Endothelial cell of umbilical vein (primary cell): ENCODE results near the gene CEP95. TPM values are rescaled to one million over a fixed set of nuclear protein-coding genes. Genes with fewer than 3 reads are reported as not detected.

Experiments used
- BruUV-seq: library from RNA; stranded (reverse); fragments of 400-500 nt; replicated peaks from 2 replicates; lab custom pipeline; 2021; lab: Mats Ljungman, UMichigan
- CTCF ChIA-PET: fragments of 300-600, 350-600 bp; sonication (Branson Sonifier 250); formaldehyde crosslinking; loops from one replicate; lab custom pipeline; 2021; ENCODE audit warnings: antibody characterized with exemption, inconsistent platforms; lab: Charles Lee
- POLR2A ChIA-PET: fragments of 300-600, 350-600 bp; sonication (Branson Sonifier 250); formaldehyde crosslinking; loops from one replicate; lab custom pipeline; 2021; ENCODE audit warnings: antibody characterized with exemption, inconsistent platforms; lab: Charles Lee
- DNase-seq: peaks from one replicate; pipeline ENCODE4 v3.0.0-alpha.2; 2011; ENCODE audit warnings: low read depth, low spot score
- FAIRE-seq: peaks from 2 replicates; lab custom pipeline; 2011; peaks lifted over from hg19 to GRCh38; lab: Jason Lieb, UNC
- H2AFZ ChIP-seq: 2 replicates; pipeline ENCODE4 v1.6.0; 2012; ENCODE audit warnings: low read depth, low read length, control low read depth, inconsistent platforms
- H3K27ac ChIP-seq: 2 replicates; pipeline ENCODE4 v1.5.1; 2011; ENCODE audit warnings: low read depth, mild to moderate bottlenecking, control low read depth, low read length, moderate library complexity; ENCODE audit not compliant: insufficient read depth
- H3K27me3 ChIP-seq, 2 experiments: 2 replicates each; pipeline versions ENCODE4 v1.6.0 to v1.6.1; 2011; ENCODE audit warnings: low read length in 2 of 2, mixed read lengths in 1 of 2; ENCODE audit not compliant: control insufficient read depth in 2 of 2, insufficient read depth in 2 of 2
- H3K36me3 ChIP-seq, 2 experiments: 2 replicates in 1 of 2; 3 replicates in 1 of 2; pipeline ENCODE4 v1.5.1; 2011; ENCODE audit warnings: low read length in 2 of 2, mild to moderate bottlenecking in 1 of 2, moderate library complexity in 1 of 2; ENCODE audit not compliant: control insufficient read depth in 2 of 2, insufficient read depth in 2 of 2; ENCODE audit errors: extremely low read depth in 1 of 2
- H3K4me1 ChIP-seq: 3 replicates; pipeline ENCODE4 v1.5.1; 2011; ENCODE audit warnings: mild to moderate bottlenecking, low read length; ENCODE audit not compliant: control insufficient read depth, insufficient read depth; ENCODE audit errors: extremely low read depth
- H3K4me2 ChIP-seq: 2 replicates; pipeline ENCODE4 v1.6.1; 2011; ENCODE audit warnings: low read length, control low read depth, mixed read lengths; ENCODE audit not compliant: insufficient read depth
- H3K4me3 ChIP-seq, 3 experiments: fragments of 200-600 bp in 1 of 3; sonication (generic), shearing (Covaris generic) in 1 of 3; replicated peaks in 1 of 3; 2 replicates each; pipeline ENCODE4 v1.5.1; 2011 to 2016; ENCODE audit warnings: control low read depth in 3 of 3, low read length in 3 of 3, mild to moderate bottlenecking in 2 of 3, inconsistent platforms in 1 of 3, low read depth in 1 of 3, moderate library complexity in 1 of 3; ENCODE audit not compliant: insufficient read depth in 1 of 3
- H3K79me2 ChIP-seq: 2 replicates; pipeline ENCODE4 v1.6.0; 2012; ENCODE audit warnings: low read length, inconsistent platforms; ENCODE audit not compliant: control insufficient read depth, insufficient read depth
- H3K9ac ChIP-seq: replicated peaks from 2 replicates; pipeline ENCODE3; 2011; ENCODE audit warnings: low read length, control low read depth; ENCODE audit not compliant: insufficient read depth; ENCODE audit errors: extremely low read depth
- H3K9me1 ChIP-seq: replicated peaks from 3 replicates; pipeline ENCODE4 v1.6.0; 2011; ENCODE audit warnings: mild to moderate bottlenecking, low read length; ENCODE audit not compliant: control insufficient read depth, insufficient read depth; ENCODE audit errors: extremely low read depth
- H3K9me3 ChIP-seq: replicated peaks from 2 replicates; pipeline ENCODE4 v1.5.1; 2012; ENCODE audit warnings: low read length, inconsistent platforms; ENCODE audit not compliant: control insufficient read depth, insufficient read depth
- H4K20me1 ChIP-seq: replicated peaks from 2 replicates; pipeline ENCODE3; 2011; ENCODE audit warnings: mild to moderate bottlenecking, low read length; ENCODE audit not compliant: control insufficient read depth, insufficient read depth; ENCODE audit errors: extremely low read depth
- EZH2 ChIP-seq: IDR thresholded peaks from 2 replicates; pipeline ENCODE4 v1.6.1; 2012; ENCODE audit warnings: borderline replicate concordance, low read depth, mild to moderate bottlenecking, moderate library complexity, low read length, inconsistent platforms; ENCODE audit not compliant: severe bottlenecking
- FOS ChIP-seq: IDR thresholded peaks from 2 replicates; pipeline ENCODE4 v1.6.1; 2011; ENCODE audit warnings: mild to moderate bottlenecking, low read length, moderate library complexity, borderline replicate concordance; ENCODE audit not compliant: insufficient read depth
- GATA2 ChIP-seq: IDR thresholded peaks from 2 replicates; pipeline ENCODE4 v1.7.0; 2011; ENCODE audit warnings: low read depth, mild to moderate bottlenecking, moderate library complexity, mixed read lengths, low read length; ENCODE audit not compliant: insufficient read length, insufficient read depth
- JUN ChIP-seq: IDR thresholded peaks from 2 replicates; pipeline ENCODE4 v1.6.1; 2011; ENCODE audit warnings: borderline replicate concordance, low read depth; ENCODE audit not compliant: insufficient read length, insufficient read depth
- MAX ChIP-seq: IDR thresholded peaks from 2 replicates; pipeline ENCODE4 v1.6.1; 2011; ENCODE audit not compliant: insufficient read depth, insufficient read length
- MYC ChIP-seq: IDR thresholded peaks from one replicate; pipeline ENCODE4 v1.6.1; 2011; ENCODE audit warnings: mild to moderate bottlenecking, low read depth, low read length
- POLR2A ChIP-seq: IDR thresholded peaks from 2 replicates; pipeline ENCODE4 v1.6.1; 2012; ENCODE audit warnings: low read depth, mild to moderate bottlenecking, control low read depth, low read length
- POLR2AphosphoS5 ChIP-seq: IDR thresholded peaks from 2 replicates; pipeline ENCODE4 v1.6.1; 2012; ENCODE audit warnings: low read depth, mild to moderate bottlenecking, control low read depth, low read length, moderate library complexity; ENCODE audit not compliant: insufficient read depth
- dilution Hi-C: fragments of 300-500 bp; cut with MboI; formaldehyde crosslinking; loops from one replicate; pipeline ENCODE4 v1.15.0; 2019; ENCODE audit warnings: low sequenced_read_pairs; ENCODE audit not compliant: extremely low pct_ligation_motif_present
- intact Hi-C: fragments of 100-400 bp; cut with micrococcal nuclease; formaldehyde crosslinking; loops from one replicate; pipeline ENCODE4 v1.10.0; 2022
- polyA plus RNA-seq, 4 experiments: library from polyadenylated mRNA; depleted of rRNA in 3 of 4; stranded (reverse) in 3 of 4; unstranded in 1 of 4; fragments of >200 nt; gene quantifications; 2 replicates each; pipeline versions ENCODE4 v1.2.1 to v1.2.3, GENCODE V29; 2011 to 2012; ENCODE audit warnings: missing spikeins in 1 of 4
- total RNA-seq: library from RNA; stranded (reverse); gene quantifications from 2 replicates; pipeline ENCODE4 v1.2.3, GENCODE V29; 2021
- TF ChIP-seq, protein P1 (sequence below), 2 donors: IDR thresholded peaks; 1 replicate in 1 of 2; 2 replicates in 1 of 2; pipeline ENCODE4 v1.5.1; 2011; ENCODE audit warnings: low read length in 2 of 2, mild to moderate bottlenecking in 2 of 2, moderate library complexity in 2 of 2, control low read depth in 1 of 2, inconsistent platforms in 1 of 2, low read depth in 1 of 2; ENCODE audit not compliant: insufficient read depth in 1 of 2; ENCODE audit errors: extremely low read depth in 1 of 2

Gene CEP95
- total and polyA plus RNA-seq, 2 donors (not counting 3 experiments of a cell fraction or from before 2014, with no cell fraction given) = 14.1 to 35.5 TPM

DNA sequence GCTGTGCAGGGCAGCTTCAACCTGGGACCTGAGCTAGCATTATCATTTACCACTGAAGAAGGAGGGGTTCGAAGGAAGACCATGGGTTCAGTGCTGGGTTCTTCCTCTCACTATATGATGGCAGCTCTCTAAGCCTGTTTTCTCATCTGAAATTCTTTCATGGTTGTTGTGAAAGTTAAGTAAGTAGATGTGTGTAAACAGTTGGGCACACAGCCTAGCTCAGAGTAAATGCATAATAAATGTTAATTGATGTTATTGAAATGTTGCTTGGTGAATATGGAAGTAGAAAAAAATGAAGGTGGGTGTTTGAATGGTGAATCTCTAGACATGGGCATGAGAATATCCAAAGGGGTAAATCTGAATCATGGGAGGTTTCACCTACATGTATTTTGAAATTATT is 9.1 kb downstream of the CEP95 start:
- ChIA-PET POLR2A (interaction anchor here (0.6 to 0.8 kb wide), 2 partner anchors 11 to 114 kb away, joined by 3 to 5 read pairs; no protein-coding TSS in a partner anchor), CTCF (interaction anchor here (1.0 to 1.6 kb wide), 3 partner anchors 9 to 25 kb away, joined by 3 to 4 read pairs (median 3); partner anchors contain the start of genes CEP95 and DDX5)
- Histone ChIP-seq H3K9ac (no peak overlapping the region), H4K20me1 (no peaks in the 10 kb centered on the region), H3K27ac (no peak overlapping the region), H3K9me1 (no peaks in the 10 kb centered on the region), H3K9me3 (no peaks in the 10 kb centered on the region), H3K4me2 (no peak overlapping the region), H3K79me2 (no peaks in the 10 kb centered on the region), H3K4me1 (peaks cover 3% of the 10 kb centered on the region), H3K36me3 (peaks cover 13 to 37% of the 10 kb centered on the region in 2 experiments), H2AFZ (no peak overlapping the region), H3K4me3 (no peak overlapping the region), H3K27me3 (no peaks in the 10 kb centered on the region)
- DNase-seq = no peak
- intact Hi-C loops = no loop called here
- BruUV-seq = no TSS peak
- TF ChIP-seq FOS = no peak
- no peak for TF ChIP-seq JUN
- no peak for TF ChIP-seq POLR2AphosphoS5
- FAIRE-seq = no peak
- dilution Hi-C loops = no loop called here

DNA sequence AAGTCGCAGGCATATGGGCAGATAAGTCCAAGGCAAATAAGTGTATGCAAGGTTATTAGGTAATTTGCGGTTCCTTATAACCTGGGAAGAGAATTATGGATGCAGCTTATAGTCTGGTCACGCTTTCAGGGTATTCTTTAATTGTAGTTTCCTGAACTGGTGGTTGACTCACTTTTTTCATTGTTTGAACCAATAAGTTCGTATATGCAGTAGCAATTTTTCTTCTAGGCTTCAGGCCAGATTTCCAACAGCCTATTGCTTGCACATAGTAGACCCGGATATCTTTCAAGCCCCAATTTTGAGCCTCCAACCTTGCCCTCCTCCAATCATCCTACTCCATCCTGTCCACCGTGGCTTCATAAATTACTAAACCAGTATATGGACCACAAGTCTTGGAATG is 12.8 kb downstream of the CEP95 start:
- DNase-seq (no peak), FAIRE-seq (no peak)
- no peak overlapping the region for H2AFZ ChIP-seq
- H3K79me2 ChIP-seq = no peaks in the 10 kb centered on the region
- no peaks in the 10 kb centered on the region for H3K9me3 ChIP-seq
- H3K9me1 ChIP-seq = no peaks in the 10 kb centered on the region
- CTCF ChIA-PET = no interaction called here
- no TSS peak for BruUV-seq
- H3K36me3 ChIP-seq = peaks cover 21 to 36% of the 10 kb centered on the region in 2 experiments
- peaks cover 3% of the 10 kb centered on the region for H3K4me1 ChIP-seq
- intact Hi-C loops (no loop called here), dilution Hi-C loops (no loop called here)
- H3K27ac ChIP-seq = no peak overlapping the region
- H4K20me1 ChIP-seq = no peaks in the 10 kb centered on the region
- no peak overlapping the region for H3K4me2 ChIP-seq
- H3K27me3 ChIP-seq = no peaks in the 10 kb centered on the region
- no peak for TF ChIP-seq MYC
- TF ChIP-seq POLR2AphosphoS5 = no peak
- TF ChIP-seq GATA2 = no peak
- no peak for TF ChIP-seq POLR2A
- no peak for TF ChIP-seq JUN
- TF ChIP-seq FOS = no peak
- TF ChIP-seq, protein P1, sequence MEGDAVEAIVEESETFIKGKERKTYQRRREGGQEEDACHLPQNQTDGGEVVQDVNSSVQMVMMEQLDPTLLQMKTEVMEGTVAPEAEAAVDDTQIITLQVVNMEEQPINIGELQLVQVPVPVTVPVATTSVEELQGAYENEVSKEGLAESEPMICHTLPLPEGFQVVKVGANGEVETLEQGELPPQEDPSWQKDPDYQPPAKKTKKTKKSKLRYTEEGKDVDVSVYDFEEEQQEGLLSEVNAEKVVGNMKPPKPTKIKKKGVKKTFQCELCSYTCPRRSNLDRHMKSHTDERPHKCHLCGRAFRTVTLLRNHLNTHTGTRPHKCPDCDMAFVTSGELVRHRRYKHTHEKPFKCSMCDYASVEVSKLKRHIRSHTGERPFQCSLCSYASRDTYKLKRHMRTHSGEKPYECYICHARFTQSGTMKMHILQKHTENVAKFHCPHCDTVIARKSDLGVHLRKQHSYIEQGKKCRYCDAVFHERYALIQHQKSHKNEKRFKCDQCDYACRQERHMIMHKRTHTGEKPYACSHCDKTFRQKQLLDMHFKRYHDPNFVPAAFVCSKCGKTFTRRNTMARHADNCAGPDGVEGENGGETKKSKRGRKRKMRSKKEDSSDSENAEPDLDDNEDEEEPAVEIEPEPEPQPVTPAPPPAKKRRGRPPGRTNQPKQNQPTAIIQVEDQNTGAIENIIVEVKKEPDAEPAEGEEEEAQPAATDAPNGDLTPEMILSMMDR (IDR thresholded peaks at IDR 0.05; ENCODE audit: extremely low read depth in 1 of 2, insufficient read depth in 1 of 2, low read depth in 1 of 2, low read length in 2 of 2) = no peak
- TF ChIP-seq EZH2 = no peak
- no peak for TF ChIP-seq MAX
- H3K9ac ChIP-seq = no peak overlapping the region
- no peak overlapping the region for H3K4me3 ChIP-seq
- POLR2A ChIA-PET = no interaction called here
